Coronary artery (tissue), 2 donors: Measurements from ENCODE around the gene FAM149B1.

Experiments
- DNase-seq: peaks from one replicate; pipeline ENCODE4 v3.0.0-alpha.2; 2017; ENCODE audit warnings: low spot score
- H3K27ac ChIP-seq, 2 donors: fragments of 200-600 bp; sonication (generic); one replicate each; pipeline ENCODE4 v1.5.1; 2016 to 2019
- H3K4me3 ChIP-seq: fragments of 200-600 bp; sonication (generic); 2 replicates; pipeline ENCODE4 v1.5.1; 2016; ENCODE audit warnings: mild to moderate bottlenecking, moderate library complexity
- CTCF ChIP-seq: fragments of 200-600 bp; sonication (generic); IDR thresholded peaks from one replicate; pipeline ENCODE4 v1.5.1; 2019; ENCODE audit warnings: antibody characterized with exemption

The FAM149B1 gene

GRCh38 chr10:73244866-73245477, 77.1 kb downstream of the FAM149B1 start:
- TF ChIP-seq CTCF: no peak
- no peak for DNase-seq
- H3K4me3 ChIP-seq: no peak overlapping the region
- H3K27ac ChIP-seq: no peak overlapping the region

- DNase-seq: no peak
- H3K27ac ChIP-seq: peak overlapping the region; percentile 76 to 91
- H3K4me3 ChIP-seq: peak overlapping the region; percentile 97
Observed at GRCh38 chr10:73246322-73246645, 78.4 kb downstream of the FAM149B1 start.

GRCh38 chr10:73246646-73247508, 79.0 kb downstream of the FAM149B1 start, which contains the start of gene DNAJC9:
Gene DNAJC9, minus strand, starts transcription at chr10:73247255. Its CDS starts 66 bp downstream, at chr10:73247189.
- TF ChIP-seq CTCF: no peak
- Histone ChIP-seq H3K4me3 (peak within 1 kb of the TSS; percentile 97), H3K27ac (peak within 1 kb of the TSS; percentile 76 to 91)
- DNase-seq: peak; percentile 96

More at GRCh38 chr10:73246322-73246645, 78.4 kb downstream of the FAM149B1 start:
- TF ChIP-seq CTCF: no peak

GRCh38 chr10:73247509-73248258, 79.8 kb downstream of the FAM149B1 start:
- peak overlapping the region; percentile 76 to 91 for H3K27ac ChIP-seq
- DNase-seq: no peak
- TF ChIP-seq CTCF: no peak
- H3K4me3 ChIP-seq: peak overlapping the region; percentile 97

GRCh38 chr10:73248259-73248724, 80.4 kb downstream of the FAM149B1 start:
- Histone ChIP-seq H3K4me3 (no peak overlapping the region), H3K27ac (peak overlapping the region in 1 of 2 donors; percentile 76)
- no peak for DNase-seq
- no peak for TF ChIP-seq CTCF

GRCh38 chr10:73251683-73252444, 83.9 kb downstream of the FAM149B1 start:
- DNase-seq: no peak
- Histone ChIP-seq H3K4me3 (peak overlapping the region; percentile 91), H3K27ac (peak overlapping the region; percentile 87 to 96)
- no peak for TF ChIP-seq CTCF
